ENCODE data around the gene ZMYND10. TPM values are rescaled to one million over a fixed set of nuclear protein-coding genes. Genes with fewer than 3 reads are reported as not detected.
A peak's percentile ranks its signal among the peaks of the same experiment; 100 is the strongest.

ZMYND10 gene
- total RNA-seq, 4 donors from 2014 or later, result 3.0 TPM; not detected in 3

DNA sequence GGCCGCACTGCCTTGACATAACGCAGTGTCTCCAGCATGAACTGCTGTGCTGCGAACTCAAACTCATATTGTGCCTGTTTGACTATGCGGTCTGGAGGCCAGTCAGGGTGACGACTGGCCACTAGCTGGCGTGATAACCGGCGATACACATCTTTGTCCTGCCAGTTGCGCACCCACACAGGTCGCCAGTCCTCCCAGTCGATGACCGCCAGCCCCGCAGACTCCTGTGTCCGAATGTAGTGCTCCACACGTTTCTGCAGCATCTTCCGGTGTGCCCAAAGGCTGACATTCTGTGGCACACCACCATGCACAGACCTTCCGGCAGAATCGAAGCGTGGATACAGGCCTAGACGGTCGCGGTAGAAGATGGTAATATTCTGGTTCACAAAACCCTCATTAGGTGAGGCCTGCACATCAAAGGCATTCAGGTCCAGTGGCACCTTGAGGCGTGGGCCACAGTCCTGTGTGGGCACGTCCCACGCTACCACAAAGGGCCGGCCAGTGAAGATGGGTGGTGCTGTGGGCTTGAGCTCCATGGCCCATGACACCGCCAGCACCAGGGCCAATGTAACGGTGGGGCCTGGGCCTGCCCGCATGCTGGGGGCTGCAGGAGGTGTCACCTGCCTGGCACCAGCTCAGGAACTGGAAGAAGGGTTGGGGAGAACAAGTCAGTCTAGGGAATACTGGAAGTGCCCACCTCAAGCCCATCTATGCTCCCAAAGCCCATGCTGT, 25.5 kb downstream of the ZMYND10 start:
- no peak for ATAC-seq
- intact Hi-C loops (cut with DNase I; ENCODE audit: low total_unique reads) (loop anchor here (2.0 kb wide), 1 partner anchor 19 kb away; no protein-coding TSS in a partner anchor), in situ Hi-C loops (cut with MboI; ENCODE audit: low sequenced_read_pairs in 4 of 4) (no loop called here)
- Histone ChIP-seq H3K4me3 (peak overlapping the region; percentile 72 to 85 (median 79)), H3K9me3 (no peaks in the 10 kb centered on the region), H3K27ac (peak overlapping the region; percentile 93 to 96 (median 95)), H3K27me3 (no peaks in the 10 kb centered on the region), H3K4me1 (peaks cover 53 to 56% of the 10 kb centered on the region in 2 donors), H3K36me3 (peaks cover 0 to 23% of the 10 kb centered on the region in 2 donors)
- TF ChIP-seq, protein P1, sequence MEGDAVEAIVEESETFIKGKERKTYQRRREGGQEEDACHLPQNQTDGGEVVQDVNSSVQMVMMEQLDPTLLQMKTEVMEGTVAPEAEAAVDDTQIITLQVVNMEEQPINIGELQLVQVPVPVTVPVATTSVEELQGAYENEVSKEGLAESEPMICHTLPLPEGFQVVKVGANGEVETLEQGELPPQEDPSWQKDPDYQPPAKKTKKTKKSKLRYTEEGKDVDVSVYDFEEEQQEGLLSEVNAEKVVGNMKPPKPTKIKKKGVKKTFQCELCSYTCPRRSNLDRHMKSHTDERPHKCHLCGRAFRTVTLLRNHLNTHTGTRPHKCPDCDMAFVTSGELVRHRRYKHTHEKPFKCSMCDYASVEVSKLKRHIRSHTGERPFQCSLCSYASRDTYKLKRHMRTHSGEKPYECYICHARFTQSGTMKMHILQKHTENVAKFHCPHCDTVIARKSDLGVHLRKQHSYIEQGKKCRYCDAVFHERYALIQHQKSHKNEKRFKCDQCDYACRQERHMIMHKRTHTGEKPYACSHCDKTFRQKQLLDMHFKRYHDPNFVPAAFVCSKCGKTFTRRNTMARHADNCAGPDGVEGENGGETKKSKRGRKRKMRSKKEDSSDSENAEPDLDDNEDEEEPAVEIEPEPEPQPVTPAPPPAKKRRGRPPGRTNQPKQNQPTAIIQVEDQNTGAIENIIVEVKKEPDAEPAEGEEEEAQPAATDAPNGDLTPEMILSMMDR (IDR thresholded peaks at IDR 0.05 in 4 of 5, conservative IDR thresholded peaks at IDR 0.05 in 1 of 5), result no peak
- no peak for TF ChIP-seq POLR2A (IDR thresholded peaks at IDR 0.05)
- DNase-seq, result no peak

DNA sequence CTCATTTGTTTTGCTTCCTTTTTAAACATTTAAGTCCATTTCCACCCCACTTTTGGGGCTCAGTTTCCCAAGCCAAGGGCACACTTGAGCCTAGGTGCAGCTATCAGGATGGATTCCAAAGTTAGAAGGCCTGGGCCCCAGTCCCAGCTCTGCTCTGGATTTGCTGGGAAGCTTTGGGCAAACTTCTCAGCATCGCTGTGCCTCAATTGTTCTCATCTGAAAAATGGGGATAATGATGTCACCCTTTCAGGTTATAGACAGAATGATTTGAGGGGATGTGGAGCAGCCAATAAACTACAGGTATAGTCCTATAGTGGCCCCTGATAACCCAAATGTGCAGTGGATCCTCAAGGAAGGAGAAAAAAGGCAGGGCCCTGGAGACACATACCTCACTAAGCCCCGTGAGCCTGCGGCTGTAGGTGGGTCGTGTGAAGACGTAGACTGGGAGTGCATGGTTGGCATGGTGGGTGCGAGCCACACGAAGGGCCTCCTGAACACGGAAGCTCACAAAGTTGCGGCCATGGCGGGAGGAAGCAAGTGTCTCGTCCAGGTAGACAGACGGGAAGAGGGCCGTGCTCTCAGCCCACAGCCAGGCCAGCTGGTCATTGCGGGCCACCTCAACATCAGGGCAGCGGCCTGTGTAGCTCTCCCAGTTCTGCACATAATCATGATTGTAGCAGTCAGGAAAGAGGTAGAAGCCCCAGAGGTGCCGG, 26.2 kb downstream of the ZMYND10 start:
- intact Hi-C loops (cut with DNase I; ENCODE audit: low total_unique reads) (no loop called here), in situ Hi-C loops (cut with MboI; ENCODE audit: low sequenced_read_pairs in 4 of 4) (no loop called here)
- Histone ChIP-seq H3K4me1 (peaks cover 54 to 58% of the 10 kb centered on the region in 2 donors), H3K27me3 (no peaks in the 10 kb centered on the region), H3K36me3 (peaks cover 0 to 23% of the 10 kb centered on the region in 2 donors), H3K4me3 (peak overlapping the region; percentile 26 to 85 (median 76)), H3K9me3 (no peaks in the 10 kb centered on the region), H3K27ac (peak overlapping the region; percentile 45 to 96 (median 94))
- TF ChIP-seq POLR2A (IDR thresholded peaks at IDR 0.05), result no peak
- no peak for ATAC-seq
- no peak for DNase-seq

DNA sequence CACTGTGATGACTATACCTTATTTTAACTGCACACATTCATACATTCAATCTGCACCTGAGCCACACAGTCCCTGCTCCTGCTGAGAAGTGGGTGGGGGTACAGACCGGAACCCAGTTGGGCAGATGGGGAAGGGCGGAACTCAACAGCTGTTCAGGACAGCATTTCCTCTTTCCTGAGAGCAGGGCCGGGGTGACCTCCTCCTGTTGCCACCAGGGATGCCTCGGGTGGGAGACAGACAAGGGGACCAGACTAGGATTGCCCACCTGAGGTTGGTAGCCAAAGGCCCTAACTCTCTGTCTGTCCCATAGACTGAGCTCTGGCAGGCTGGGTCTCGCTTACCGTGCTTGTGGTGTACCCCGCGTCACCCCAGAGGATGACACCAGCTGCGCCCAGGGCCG, 26.9 kb downstream of the ZMYND10 start:
- H3K27me3 ChIP-seq, result no peaks in the 10 kb centered on the region
- ATAC-seq, result no peak
- H3K36me3 ChIP-seq, result peaks cover 0 to 23% of the 10 kb centered on the region in 2 donors

DNA sequence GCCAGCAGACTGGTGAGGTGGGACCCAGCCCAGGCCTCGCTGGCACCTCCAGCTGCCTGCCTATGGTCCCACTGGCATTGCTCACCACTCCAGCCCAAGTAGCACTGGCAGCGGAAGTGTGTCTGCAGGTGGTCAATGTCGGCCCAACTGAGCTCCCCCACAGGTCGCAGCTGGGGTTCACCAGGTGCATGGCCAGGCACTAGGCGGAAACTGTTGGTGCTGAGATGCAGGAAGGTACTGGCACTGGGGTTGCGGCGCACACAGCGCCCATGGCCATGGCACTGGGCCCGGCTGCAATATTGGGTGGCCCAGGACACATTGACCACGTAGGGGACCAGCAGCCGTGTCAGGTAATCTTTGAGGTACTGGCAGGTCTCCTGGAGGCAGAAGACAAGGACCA, 27.4 kb downstream of the ZMYND10 start:
- Histone ChIP-seq H3K4me1 (peaks cover 56 to 59% of the 10 kb centered on the region in 2 donors), H3K9me3 (no peaks in the 10 kb centered on the region), H3K27ac (peak overlapping the region in 2 of 4 donors; percentile 7 to 93), H3K27me3 (no peaks in the 10 kb centered on the region), H3K36me3 (peaks cover 0 to 23% of the 10 kb centered on the region in 2 donors), H3K4me3 (peak overlapping the region in 2 of 4 donors; percentile 24 to 80)
- intact Hi-C loops (cut with DNase I; ENCODE audit: low total_unique reads) (no loop called here), in situ Hi-C loops (cut with MboI; ENCODE audit: low sequenced_read_pairs in 4 of 4) (no loop called here)
- no peak for DNase-seq
- ATAC-seq, result no peak
- TF ChIP-seq, protein P1 (IDR thresholded peaks at IDR 0.05 in 4 of 5, conservative IDR thresholded peaks at IDR 0.05 in 1 of 5), result no peak
- no peak for TF ChIP-seq POLR2A (IDR thresholded peaks at IDR 0.05)

More for the DNA sequence above, 26.9 kb downstream of the ZMYND10 start:
- Histone ChIP-seq H3K4me1 (peaks cover 56 to 59% of the 10 kb centered on the region in 2 donors), H3K27ac (peak overlapping the region in 3 of 4 donors; percentile 5 to 93 (median 45)), H3K9me3 (no peaks in the 10 kb centered on the region), H3K4me3 (peak overlapping the region in 3 of 4 donors; percentile 8 to 80 (median 72))
- no peak for DNase-seq
- intact Hi-C loops (cut with DNase I; ENCODE audit: low total_unique reads), result no loop called here
- in situ Hi-C loops (cut with MboI; ENCODE audit: low sequenced_read_pairs in 4 of 4), result no loop called here
- TF ChIP-seq, protein P1 (IDR thresholded peaks at IDR 0.05 in 4 of 5, conservative IDR thresholded peaks at IDR 0.05 in 1 of 5), result no peak
- TF ChIP-seq POLR2A (IDR thresholded peaks at IDR 0.05), result no peak

DNA sequence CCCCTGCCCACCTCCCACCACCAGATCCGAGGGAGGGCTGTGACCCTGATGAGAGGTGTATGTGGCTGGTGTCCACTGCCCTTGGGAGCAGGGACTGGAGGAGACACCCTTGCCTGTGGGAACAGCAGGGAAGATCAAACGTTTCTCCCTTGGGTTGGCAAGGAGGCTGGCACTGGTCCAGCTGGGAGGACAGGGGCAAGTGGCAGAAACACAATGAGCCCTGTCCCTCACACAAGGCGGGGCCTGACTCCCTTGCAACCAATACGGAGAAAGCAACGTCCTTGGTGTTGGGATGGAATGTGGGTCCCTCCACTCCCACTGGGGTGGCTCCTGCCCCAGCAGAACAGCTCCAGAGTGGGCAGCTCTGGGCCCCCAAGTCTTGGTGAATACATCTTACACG, 28.2 kb downstream of the ZMYND10 start:
- H3K27me3 ChIP-seq, result no peaks in the 10 kb centered on the region
- peaks cover 0 to 23% of the 10 kb centered on the region in 2 donors for H3K36me3 ChIP-seq
- H3K9me3 ChIP-seq, result no peaks in the 10 kb centered on the region
- intact Hi-C loops (cut with DNase I; ENCODE audit: low total_unique reads) (no loop called here), in situ Hi-C loops (cut with MboI; ENCODE audit: low sequenced_read_pairs in 4 of 4) (no loop called here)
- peaks cover 56 to 58% of the 10 kb centered on the region in 2 donors for H3K4me1 ChIP-seq
- DNase-seq (no peak), ATAC-seq (no peak)
- TF ChIP-seq, protein P1 (IDR thresholded peaks at IDR 0.05 in 4 of 5, conservative IDR thresholded peaks at IDR 0.05 in 1 of 5), result no peak
- no peak for TF ChIP-seq POLR2A (IDR thresholded peaks at IDR 0.05)
- peak overlapping the region in 3 of 4 donors; percentile 7 to 93 (median 35) for H3K27ac ChIP-seq
- no peak overlapping the region for H3K4me3 ChIP-seq

Measured in gastrocnemius medialis (tissue), 4 donors.